ENCODE results near the gene AP1B1.

AP1B1 gene

DNA sequence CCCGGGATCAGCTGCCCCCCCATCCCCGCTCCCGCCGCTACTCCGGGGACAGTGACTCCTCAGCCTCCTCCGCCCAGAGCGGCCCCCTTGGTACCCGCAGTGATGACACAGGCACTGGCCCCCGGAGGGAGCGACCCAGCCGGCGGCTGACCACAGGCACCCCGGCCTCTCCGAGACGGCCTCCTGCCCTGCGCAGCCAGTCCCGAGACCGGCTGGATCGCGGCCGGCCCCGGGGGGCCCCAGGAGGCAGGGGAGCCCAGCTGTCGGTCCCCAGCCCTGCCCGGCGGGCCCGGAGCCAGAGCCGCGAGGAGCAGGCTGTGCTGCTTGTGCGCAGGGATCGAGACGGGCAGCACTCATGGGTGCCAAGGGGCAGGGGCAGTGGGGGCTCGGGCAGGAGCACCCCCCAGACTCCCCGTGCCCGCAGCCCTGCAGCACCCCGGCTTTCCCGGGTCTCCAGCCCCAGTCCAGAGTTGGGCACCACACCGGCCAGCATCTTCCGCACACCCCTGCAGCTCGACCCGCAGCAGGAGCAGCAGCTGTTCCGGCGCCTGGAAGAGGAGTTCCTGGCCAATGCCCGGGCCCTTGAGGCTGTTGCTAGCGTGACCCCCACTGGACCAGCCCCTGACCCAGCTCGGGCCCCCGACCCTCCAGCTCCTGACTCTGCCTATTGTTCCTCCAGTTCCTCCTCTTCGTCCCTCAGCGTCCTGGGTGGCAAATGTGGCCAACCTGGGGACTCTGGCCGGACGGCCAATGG lies 76.7 kb downstream of the AP1B1 start:
- no peak for DNase-seq

DNA sequence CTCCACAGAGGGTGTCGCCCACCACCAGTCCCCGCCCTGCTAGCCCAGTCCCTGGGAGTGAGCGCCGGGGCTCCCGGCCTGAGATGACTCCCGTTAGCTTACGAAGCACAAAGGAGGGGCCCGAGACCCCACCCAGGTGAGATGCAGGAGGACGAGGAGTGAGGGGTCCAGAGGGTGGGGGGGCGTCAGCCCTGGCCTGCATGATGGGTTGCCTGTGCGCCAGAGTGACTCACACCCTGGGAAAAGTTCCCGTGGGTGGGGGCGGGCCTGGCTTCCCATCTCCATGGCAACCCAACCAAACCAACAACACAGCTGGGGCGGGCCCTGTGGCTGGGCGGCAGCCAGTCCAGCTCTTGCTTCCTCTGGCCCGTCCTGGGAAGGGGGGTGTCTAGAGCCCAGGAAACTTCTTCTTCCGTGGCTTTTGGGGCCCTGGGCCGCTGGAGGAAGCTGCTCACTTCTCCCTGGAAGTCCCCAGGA lies 77.5 kb downstream of the AP1B1 start:
- peak; percentile 98 for DNase-seq

DNA sequence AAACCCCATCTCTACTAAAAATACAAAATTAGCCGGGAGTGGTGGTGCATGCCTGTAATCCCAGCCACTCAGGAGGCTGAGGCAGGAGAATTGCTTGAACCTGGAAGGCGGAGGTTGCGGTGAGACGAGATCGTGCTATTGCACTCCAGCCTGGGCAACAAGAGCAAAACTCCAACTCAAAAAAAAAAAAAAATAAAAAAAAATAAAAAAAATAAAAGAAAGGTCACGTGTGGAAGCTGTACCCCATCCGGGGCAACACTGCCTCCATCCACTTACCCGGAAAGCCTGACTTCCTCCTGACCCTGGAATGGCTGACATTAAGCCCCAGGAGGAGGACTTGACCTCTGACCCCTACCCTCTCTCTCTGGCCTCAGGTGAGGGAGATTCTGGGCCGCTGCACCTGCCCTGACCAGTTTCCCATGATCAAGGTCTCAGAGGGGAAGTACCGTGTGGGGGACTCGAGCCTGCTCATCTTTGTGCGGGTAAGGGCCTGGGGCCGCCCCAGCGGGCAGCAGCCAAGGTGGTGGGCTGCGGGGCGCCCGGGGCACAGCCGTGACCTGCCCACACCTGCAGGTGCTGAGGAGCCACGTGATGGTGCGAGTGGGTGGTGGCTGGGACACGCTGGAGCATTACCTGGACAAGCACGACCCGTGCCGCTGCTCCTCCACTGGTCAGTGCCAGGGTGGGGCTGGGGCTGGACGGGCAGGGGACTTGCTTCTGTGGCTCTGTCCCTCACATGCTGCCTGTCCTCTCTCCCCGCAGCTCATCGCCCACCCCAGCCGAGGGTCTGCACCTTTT lies 78.1 kb downstream of the AP1B1 start:
- DNase-seq, result no peak

DNA sequence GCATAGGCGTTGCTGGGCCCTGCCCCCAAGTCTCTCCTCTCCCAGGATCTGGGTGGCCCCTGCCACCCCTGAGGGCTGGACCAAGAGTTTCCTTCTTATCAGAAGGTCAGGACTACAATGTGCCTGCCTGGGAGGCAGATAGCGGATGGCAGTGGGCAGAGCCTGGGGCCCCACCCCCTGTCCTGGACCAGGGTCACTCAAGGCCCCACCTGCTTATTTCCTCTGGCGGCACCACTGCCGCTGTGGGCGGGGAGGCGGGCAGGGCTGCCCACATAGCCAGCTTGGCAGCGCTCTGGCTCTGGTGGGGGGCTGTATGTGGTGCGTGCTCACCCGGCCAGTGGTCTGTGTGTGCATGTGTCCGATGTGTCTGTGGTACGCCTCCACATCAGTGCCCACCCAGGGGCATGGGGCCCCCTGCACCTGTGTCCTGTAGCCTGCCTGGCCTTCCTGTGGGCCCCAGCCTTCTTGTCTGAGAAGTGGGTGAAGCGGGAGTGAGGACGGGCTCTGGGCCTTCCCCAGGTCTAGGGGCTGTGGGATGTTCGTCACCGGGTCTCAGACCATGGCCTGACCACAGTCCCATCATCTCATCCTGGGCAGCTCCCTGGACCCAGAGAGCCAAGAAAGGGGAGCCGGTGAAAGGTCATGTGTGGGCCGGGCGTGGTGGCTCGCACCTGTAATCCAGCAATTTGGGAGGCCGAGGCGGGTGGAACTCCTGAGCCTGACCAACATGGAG lies 78.9 kb downstream of the AP1B1 start:
- no peak for DNase-seq

DNA sequence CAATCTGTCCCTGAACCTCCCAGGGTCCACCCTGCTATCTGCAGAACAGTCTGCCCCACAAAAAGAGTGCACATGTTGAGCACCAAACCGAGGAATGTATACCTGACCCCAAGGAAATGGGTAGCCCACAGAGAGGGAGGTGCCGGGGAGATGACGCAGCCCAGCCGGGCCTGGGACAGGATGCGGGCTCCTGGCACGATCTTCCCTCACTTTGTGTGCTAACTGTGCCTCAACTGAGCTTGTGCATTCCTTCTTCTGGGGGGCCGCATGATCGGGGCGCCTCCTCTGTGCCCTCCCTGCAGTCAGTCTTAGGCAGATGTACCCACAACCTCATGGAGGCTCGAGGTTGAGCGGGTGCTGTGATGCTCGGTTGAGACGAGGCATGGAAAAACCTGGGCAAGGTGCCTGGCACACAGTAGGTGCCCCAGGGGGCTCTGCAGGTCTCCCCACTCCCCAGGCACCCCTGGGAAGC lies 79.5 kb downstream of the AP1B1 start:
- DNase-seq, result no peak

DNA sequence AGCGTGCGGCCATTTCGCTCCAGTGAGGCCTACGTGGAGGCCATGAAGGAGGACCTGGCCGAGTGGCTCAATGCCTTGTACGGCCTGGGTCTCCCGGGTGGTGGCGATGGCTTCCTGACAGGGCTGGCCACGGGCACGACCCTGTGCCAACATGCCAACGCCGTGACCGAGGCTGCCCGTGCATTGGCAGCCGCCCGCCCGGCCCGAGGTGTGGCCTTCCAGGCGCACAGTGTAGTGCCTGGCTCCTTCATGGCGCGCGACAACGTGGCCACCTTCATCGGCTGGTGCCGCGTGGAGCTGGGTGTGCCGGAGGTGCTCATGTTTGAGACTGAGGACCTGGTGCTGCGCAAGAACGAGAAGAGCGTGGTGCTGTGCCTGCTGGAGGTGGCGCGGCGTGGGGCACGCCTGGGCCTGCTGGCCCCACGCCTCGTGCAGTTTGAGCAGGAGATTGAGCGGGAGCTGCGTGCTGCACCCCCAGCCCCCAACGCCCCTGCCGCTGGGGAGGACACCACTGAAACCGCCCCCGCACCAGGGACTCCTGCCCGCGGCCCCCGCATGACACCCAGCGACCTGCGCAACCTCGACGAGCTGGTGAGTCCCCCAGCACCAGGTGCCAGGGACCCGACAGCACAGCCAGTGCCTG lies 80.1 kb downstream of the AP1B1 start:
- no peak for DNase-seq

DNA sequence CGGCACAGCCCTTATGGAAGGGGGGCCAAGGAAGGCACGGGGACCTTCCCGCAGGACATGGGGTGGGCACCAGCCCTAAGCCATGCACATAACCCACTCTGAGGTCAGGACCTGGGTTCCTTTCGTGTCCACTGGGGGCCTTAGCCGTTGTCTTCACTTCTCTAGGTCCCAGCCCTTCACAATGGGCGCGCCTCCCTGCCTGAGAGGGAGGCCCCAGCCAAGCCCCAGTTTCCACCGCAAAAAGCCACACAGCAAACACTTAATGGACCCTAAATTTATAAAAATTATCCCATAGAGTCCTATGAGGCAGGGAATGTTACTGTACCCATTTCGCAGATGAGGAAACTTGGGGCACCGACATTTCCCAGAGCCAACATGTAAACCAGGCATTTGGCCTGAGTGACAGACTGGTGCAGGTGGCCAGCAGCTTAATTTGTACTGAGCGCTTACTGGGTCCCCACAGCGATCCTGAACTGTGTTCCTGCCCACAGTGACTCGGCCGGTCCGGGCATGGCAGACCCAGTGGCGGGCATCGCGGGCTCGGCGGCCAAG lies 80.7 kb downstream of the AP1B1 start:
- no peak for DNase-seq

DNA sequence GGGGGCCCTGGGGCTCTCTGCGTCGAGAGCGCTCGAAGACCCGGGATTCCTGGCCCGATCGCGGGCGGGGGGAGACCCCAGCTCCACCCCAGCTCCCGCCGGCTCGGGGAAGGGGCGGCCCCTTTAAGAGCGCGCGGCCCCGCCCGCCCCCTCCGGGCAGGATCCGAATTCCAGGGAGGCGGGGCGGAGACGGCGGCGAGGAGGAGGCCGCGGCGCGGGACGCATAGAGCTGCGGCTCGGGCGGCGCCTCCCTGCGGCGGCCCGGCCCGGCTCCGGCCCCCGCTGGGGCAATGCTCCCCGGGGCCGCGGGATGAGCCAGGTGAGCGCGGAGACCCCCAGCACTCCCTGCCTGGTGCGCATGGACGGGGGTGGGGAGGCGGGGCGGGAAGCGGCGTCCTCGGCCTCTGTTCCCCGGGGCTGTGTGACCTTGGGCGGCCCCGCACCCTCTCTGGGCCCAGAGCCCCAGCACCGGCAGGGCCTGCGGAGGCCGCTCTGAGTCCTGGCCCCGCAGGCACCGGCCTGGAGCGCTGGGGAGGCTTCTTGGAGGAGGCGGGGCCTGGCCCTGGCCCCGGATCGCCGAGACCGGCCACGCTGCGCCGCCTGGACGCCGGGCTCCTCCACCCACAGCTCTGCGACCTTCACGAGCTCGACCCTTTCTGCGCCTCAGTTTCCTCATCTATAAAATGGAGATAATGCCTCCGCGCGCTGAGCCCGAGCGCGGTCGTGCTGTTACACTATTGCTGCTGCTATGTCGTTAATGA lies 81.4 kb downstream of the AP1B1 start:
- peak; percentile 87 for DNase-seq

DNA sequence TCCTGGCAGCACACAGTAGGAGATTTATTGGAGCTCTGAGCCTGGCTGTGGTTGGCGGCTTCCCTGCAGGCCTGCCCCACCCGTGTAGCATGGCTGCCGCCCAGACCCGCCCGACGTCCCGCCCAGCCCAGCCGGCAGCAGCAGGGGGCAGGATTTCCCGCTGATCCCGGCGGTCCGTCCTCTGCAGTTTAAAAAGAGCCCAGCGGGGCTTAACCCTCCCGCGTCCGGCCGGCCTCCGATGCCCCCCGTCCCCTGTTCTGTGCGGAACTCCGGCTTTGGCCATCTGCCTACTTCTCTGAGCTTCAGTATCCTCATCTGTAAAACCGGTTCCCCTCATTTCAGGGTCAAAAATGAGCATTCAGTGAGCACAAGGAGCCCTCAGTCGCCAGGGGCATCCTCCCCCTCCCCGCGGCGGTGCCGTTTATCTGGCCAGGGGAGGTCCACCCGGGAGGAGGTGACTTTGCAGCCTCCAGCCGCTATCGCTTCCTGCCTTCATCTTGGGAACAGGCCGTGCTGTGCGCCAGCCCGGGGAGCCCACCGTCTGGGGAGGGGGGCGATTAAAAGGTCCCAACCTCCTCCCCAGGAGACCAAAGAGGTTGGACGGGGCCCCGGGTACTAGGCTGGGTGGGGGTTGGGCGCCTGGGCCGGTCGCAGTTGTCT lies 82.1 kb downstream of the AP1B1 start, which contains the start of gene GAS2L1:
Gene GAS2L1 (plus strand): TSS at position 476 of the 660 bp plus-strand sequence. CDS start 1,456 bp downstream, outside the sequence.
- peak; percentile 90 for DNase-seq

DNA sequence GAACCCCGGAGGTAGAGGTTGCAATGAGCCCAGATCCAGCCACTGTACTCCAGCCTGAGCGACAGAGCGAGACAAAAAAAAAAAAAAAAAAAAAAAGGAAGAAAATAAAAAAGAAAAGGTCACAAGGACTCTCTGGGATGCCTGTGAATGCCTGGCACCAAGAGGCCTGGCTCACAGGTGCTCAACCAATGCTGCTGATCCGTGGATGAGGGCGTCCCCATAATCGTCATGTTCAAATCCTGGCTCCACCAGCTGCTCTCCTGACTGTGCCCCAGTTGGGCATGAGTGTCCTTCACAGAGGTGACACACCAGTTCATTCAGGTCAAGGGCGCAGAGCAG lies 82.6 kb downstream of the AP1B1 start:
- DNase-seq, result no peak

DNA sequence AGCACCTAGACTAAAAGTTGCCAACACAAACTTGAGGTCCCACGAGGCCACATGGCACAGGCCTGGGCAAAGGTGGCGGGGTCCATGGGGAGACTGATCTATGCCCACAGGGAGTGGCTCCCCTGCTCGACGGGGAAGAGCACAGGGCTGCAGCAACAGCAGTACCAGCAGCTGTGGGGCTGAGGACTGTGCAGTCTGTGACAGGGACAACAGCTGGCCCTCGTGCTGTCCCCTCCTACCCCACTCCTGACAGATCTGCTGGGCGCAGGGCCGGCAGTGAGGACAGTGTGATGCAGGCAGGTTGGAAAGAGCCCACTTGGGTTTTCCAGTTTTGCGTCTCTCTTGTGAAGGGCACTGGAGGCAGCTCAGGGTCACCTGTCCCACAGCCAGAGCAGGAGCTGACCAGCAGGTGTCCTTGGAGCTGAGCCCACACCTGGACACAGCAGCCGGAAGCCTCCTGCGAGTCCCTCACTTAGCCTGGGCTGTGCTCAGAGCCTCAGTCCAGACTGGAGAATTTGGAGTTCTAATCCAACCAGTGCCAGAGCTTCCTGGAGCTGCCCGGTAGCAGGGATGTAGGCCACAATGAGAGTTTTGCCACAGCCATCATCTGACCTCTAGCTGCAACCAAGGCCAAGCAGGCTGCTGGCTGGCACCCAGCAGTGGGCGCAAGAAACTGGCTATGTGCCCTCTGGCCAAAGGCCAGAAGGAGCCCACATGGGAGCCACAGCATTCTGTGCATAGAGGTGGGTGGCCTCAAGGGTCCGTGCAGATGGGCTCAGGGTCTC lies 85.5 kb downstream of the AP1B1 start:
- no peak for DNase-seq

DNA sequence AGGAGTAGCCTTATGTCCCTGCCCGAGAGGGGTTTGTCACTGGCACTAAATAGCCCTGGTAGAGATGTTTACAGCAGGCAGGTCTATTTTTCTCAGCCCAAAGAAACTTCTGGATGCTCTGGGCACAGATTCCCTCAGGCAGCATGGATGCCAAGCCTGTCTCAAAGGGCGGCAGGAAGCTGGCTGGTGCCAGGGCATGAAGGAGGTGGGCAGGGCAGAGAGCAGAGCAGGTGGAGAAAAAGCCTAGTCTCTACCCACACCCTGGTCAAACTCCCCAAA lies 86.0 kb downstream of the AP1B1 start:
- no peak for DNase-seq

DNA sequence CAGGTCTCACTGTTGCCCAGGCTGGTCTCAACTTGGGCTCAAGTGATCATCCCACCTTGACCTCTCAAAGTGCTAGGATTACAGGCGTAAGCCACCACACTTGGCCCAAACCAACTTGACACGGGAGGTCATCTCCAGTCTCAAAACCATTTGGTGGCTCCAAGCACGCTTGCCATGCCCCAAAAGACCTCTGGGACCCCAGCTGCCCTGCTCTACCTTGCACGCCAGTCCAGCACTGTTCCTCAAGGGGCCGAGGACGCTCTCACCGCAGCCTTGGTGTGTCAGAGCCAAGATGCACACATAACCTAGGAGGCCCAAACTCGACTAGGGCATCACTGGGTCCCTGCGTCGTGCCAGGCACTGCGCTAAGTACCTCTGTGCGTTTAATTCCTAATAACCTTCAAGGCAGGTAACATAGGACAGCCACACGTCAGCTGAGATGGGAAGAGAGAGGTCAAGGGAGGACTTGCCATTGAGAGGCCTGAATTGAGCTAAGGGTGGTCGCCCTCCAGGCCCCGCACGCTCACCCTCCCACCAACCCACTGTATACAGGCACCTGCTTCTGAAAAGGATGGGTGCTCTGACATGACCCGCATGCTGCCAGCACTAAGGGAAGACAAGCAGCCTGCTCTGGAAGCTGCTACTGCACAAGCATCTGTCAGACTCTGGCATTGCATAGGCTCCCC lies 86.5 kb downstream of the AP1B1 start:
- DNase-seq, result no peak

DNA sequence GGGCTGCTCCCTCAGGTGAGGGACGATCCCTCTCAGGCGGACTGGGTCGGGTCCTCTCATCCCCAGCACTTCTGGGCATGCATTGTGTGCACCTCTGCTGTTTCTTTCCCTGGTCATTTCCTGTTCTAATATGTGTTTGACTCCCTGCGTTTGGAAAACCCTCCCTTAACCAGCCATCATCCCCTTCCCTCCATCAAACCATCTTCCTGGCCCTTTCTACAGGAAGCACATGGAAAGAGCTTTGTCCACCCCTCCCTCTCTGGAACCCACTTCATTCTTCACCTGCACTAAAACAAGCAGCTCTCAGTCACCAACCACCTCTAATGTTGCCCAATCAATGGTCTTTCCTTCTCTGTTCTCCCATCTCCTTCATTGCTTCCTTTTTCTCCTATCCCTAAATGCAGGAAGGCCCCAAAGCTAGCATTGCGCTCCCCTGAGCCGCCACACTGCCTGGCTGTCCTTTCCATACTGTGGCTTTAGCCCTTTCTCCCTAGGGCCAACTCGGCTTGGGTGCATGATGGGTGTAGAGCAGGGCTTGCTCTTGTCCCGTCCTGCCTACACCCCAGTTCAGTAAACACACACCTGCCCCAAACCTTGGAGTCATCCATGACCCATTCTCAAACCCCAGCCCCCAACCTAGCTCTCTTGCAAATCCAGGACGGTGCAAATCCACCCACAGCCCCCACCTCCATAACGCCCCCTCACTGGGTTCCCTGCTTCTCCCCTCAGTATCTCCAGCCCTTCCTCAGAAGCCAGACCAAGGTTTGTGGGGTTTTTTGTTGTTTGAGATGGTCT lies 87.4 kb downstream of the AP1B1 start:
- DNase-seq, result no peak

DNA sequence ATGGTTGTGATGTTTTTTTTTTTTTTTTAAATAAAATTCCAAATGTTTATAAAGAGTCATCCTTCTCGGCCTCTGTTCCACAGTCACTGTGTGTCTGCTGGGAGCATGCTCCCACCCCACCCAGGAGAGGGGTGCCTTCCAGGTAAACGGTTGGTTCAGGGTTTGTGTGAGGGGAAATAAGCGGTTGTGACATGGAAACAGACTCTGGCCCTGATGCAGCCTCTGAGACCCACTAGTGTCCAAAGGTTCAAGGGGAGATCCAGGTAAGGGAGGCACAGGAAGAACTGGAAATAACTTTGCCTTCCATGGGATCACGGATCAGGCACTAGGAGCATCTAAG lies 87.9 kb downstream of the AP1B1 start:
- DNase-seq, result no peak

DNA sequence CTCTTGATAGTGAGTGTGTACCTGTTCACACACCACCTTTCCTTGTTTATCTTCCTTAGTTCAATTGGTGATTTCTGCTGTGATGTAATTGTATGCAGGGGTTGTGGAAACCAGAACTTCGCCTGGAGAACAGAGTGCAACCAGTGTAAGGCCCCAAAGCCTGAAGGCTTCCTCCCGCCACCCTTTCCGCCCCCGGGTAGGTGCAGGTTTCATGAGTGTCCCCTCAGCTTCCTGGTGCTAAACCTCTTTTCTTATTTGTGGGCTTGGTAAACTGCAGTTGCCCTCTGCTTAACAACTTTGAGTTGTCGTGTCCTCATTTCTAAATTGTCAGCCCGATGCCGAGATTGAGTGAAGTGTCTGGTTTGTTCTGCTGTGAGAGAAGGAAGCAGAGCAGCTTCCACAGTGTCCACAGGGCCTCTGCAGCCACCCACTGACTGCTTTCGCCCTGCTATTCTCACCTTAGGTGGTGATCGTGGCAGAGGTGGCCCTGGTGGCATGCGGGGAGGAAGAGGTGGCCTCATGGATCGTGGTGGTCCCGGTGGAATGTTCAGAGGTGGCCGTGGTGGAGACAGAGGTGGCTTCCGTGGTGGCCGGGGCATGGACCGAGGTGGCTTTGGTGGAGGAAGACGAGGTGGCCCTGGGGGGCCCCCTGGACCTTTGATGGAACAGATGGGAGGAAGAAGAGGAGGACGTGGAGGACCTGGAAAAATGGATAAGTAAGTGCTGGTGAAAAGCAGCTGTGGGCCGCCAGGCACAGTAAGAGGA lies 89.1 kb downstream of the AP1B1 start:
- no peak for DNase-seq

DNA sequence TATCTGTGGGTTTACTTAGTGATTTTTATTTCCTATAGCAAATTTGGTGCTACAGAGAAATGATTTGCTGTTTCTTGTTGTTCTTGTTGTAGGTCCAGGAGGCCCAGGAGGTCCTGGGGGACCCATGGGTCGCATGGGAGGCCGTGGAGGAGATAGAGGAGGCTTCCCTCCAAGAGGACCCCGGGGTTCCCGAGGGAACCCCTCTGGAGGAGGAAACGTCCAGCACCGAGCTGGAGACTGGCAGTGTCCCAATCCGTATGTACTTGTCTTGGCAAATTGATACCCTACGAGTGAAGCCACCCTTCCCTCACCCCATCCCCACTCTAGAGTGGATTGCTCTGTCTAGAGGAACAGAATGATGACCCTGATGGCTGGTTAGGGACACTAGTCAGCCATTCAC lies 89.7 kb downstream of the AP1B1 start:
- DNase-seq, result no peak

DNA sequence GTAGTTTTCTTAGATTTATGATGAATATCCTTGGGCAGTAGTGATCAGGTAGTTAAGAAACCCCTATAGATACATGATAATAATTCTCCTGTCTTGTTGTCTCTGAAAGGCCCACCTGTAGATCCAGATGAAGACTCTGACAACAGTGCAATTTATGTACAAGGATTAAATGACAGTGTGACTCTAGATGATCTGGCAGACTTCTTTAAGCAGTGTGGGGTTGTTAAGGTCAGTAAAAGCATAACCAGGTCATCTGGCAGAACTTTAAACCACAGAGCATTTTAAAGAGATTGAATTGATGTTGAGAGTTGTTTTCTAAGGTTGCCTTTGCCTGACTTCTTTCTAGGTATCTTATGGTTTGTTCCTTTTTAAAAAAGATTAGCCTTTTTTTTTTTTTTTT lies 96.0 kb downstream of the AP1B1 start:
- DNase-seq, result no peak

DNA sequence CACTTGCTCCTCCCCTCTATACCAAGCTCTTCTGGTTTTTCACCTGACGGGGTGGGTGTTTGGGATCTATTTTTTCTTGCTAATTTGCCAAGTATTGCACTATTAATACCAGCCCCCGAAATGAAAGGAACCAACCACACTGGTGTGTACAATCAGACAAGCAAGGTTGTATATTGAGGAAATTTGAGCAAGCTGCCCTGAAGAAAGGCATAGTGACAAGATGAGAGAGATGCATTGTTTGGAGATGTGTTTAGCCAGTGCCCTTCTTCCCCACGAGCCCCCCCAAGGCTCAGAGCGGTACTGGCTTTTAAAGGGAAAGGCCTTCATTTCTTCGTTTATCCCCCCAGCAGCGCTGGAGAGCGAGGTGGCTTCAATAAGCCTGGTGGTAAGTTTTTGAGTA lies 97.2 kb downstream of the AP1B1 start:
- no peak for DNase-seq

All from left hindlimb (tissue), 1 donor.